Central memory CD8-positive, alpha-beta T cell (primary cell): ENCODE measurements around the gene EFL1.

ENCODE experiments used
- ATAC-seq: fragments of 150-1000 bp; cut with Tn5 transposase; replicated peaks from 2 replicates; pipeline ENCODE4 v1.10.0; 2022; ENCODE audit warnings: mild to moderate bottlenecking, moderate FRiP score, moderate number of reproducible peaks; ENCODE audit not compliant: poor library complexity, severe bottlenecking; ENCODE audit errors: extremely low read depth
- DNase-seq, 2 donors: peaks; one replicate each; pipeline ENCODE4 v3.0.0; 2021; ENCODE audit warnings: low spot score in 2 of 2
- H3K27ac Mint-ChIP-seq: one replicate; pipeline ENCODE4 v1.8.0; 2022; ENCODE audit warnings: low read depth, mild to moderate bottlenecking, moderate library complexity, mixed read lengths
- H3K27me3 Mint-ChIP-seq: one replicate; pipeline ENCODE4 v1.8.0; 2022; ENCODE audit warnings: mixed read lengths
- H3K36me3 Mint-ChIP-seq: one replicate; pipeline ENCODE4 v1.8.0; 2022; ENCODE audit warnings: mild to moderate bottlenecking, moderate library complexity, mixed read lengths; ENCODE audit not compliant: insufficient read depth
- H3K4me1 Mint-ChIP-seq: one replicate; pipeline ENCODE4 v1.8.0; 2022; ENCODE audit warnings: mixed read lengths
- H3K4me3 Mint-ChIP-seq: one replicate; pipeline ENCODE4 v1.8.0; 2022; ENCODE audit warnings: mild to moderate bottlenecking, moderate library complexity, mixed read lengths
- H3K9me3 Mint-ChIP-seq: one replicate; pipeline ENCODE4 v1.8.0; 2022; ENCODE audit warnings: mixed read lengths

The EFL1 gene

GRCh38 chr15:82135638-82136037 lies 126.9 kb downstream of the EFL1 start:
- Mint-ChIP-seq H3K4me3 (no peak overlapping the region), H3K36me3 (peaks cover 21% of the 10 kb centered on the region), H3K9me3 (no peaks in the 10 kb centered on the region), H3K4me1 (no peaks in the 10 kb centered on the region), H3K27ac (no peak overlapping the region), H3K27me3 (no peaks in the 10 kb centered on the region)
- no peak for DNase-seq
- no peak for ATAC-seq

GRCh38 chr15:82134461-82134860 lies 128.1 kb downstream of the EFL1 start:
- Mint-ChIP-seq H3K9me3 (no peaks in the 10 kb centered on the region), H3K27ac (no peak overlapping the region), H3K4me3 (no peak overlapping the region), H3K36me3 (peaks cover 23% of the 10 kb centered on the region), H3K4me1 (no peaks in the 10 kb centered on the region), H3K27me3 (no peaks in the 10 kb centered on the region)
- ATAC-seq = no peak
- no peak for DNase-seq

- H3K27ac Mint-ChIP-seq = no peak overlapping the region
- H3K9me3 Mint-ChIP-seq = no peaks in the 10 kb centered on the region
- ATAC-seq (no peak), DNase-seq (no peak)
- H3K4me1 Mint-ChIP-seq = no peaks in the 10 kb centered on the region
- peaks cover 24% of the 10 kb centered on the region for H3K36me3 Mint-ChIP-seq
- no peaks in the 10 kb centered on the region for H3K27me3 Mint-ChIP-seq
- no peak overlapping the region for H3K4me3 Mint-ChIP-seq
Measured at GRCh38 chr15:82133251-82133650, 129.3 kb downstream of the EFL1 start.

GRCh38 chr15:82132742-82133141 lies 129.8 kb downstream of the EFL1 start:
- peaks cover 23% of the 10 kb centered on the region for H3K36me3 Mint-ChIP-seq
- no peak for DNase-seq
- H3K4me3 Mint-ChIP-seq = no peak overlapping the region
- no peak overlapping the region for H3K27ac Mint-ChIP-seq
- no peaks in the 10 kb centered on the region for H3K9me3 Mint-ChIP-seq
- no peaks in the 10 kb centered on the region for H3K4me1 Mint-ChIP-seq
- ATAC-seq = no peak
- no peaks in the 10 kb centered on the region for H3K27me3 Mint-ChIP-seq

GRCh38 chr15:82132096-82132495 lies 130.4 kb downstream of the EFL1 start:
- DNase-seq (no peak), ATAC-seq (no peak)
- Mint-ChIP-seq H3K4me3 (no peak overlapping the region), H3K4me1 (no peaks in the 10 kb centered on the region), H3K9me3 (no peaks in the 10 kb centered on the region), H3K36me3 (peaks cover 20% of the 10 kb centered on the region), H3K27ac (no peak overlapping the region), H3K27me3 (no peaks in the 10 kb centered on the region)

GRCh38 chr15:82130248-82130647 lies 132.3 kb downstream of the EFL1 start:
- Mint-ChIP-seq H3K27me3 (no peaks in the 10 kb centered on the region), H3K27ac (no peak overlapping the region), H3K4me1 (no peaks in the 10 kb centered on the region), H3K9me3 (no peaks in the 10 kb centered on the region), H3K4me3 (no peak overlapping the region), H3K36me3 (peaks cover 21% of the 10 kb centered on the region)
- ATAC-seq = no peak
- DNase-seq = no peak

GRCh38 chr15:82129761-82130160 lies 132.8 kb downstream of the EFL1 start:
- no peaks in the 10 kb centered on the region for H3K4me1 Mint-ChIP-seq
- H3K4me3 Mint-ChIP-seq = no peak overlapping the region
- H3K27me3 Mint-ChIP-seq = no peaks in the 10 kb centered on the region
- ATAC-seq (no peak), DNase-seq (no peak)
- peaks cover 21% of the 10 kb centered on the region for H3K36me3 Mint-ChIP-seq
- H3K9me3 Mint-ChIP-seq = no peaks in the 10 kb centered on the region
- H3K27ac Mint-ChIP-seq = no peak overlapping the region

- no peaks in the 10 kb centered on the region for H3K27me3 Mint-ChIP-seq
- H3K27ac Mint-ChIP-seq = no peak overlapping the region
- H3K4me3 Mint-ChIP-seq = no peak overlapping the region
- DNase-seq = no peak
- no peaks in the 10 kb centered on the region for H3K4me1 Mint-ChIP-seq
- no peak for ATAC-seq
- H3K36me3 Mint-ChIP-seq = peaks cover 19% of the 10 kb centered on the region
- no peaks in the 10 kb centered on the region for H3K9me3 Mint-ChIP-seq
Measured at GRCh38 chr15:82129149-82129692, 133.3 kb downstream of the EFL1 start.

- Mint-ChIP-seq H3K27me3 (no peaks in the 10 kb centered on the region), H3K9me3 (no peaks in the 10 kb centered on the region), H3K4me3 (no peak overlapping the region), H3K4me1 (no peaks in the 10 kb centered on the region), H3K27ac (no peak overlapping the region), H3K36me3 (peaks cover 18% of the 10 kb centered on the region)
- no peak for DNase-seq
- no peak for ATAC-seq
Measured at GRCh38 chr15:82128401-82129148, 134.0 kb downstream of the EFL1 start.

GRCh38 chr15:82127581-82127980 lies 135.0 kb downstream of the EFL1 start:
- Mint-ChIP-seq H3K36me3 (peaks cover 16% of the 10 kb centered on the region), H3K4me3 (no peak overlapping the region), H3K4me1 (no peaks in the 10 kb centered on the region), H3K27me3 (no peaks in the 10 kb centered on the region), H3K9me3 (no peaks in the 10 kb centered on the region), H3K27ac (no peak overlapping the region)
- DNase-seq (no peak), ATAC-seq (no peak)

- H3K36me3 Mint-ChIP-seq = peaks cover 13% of the 10 kb centered on the region
- H3K27me3 Mint-ChIP-seq = no peaks in the 10 kb centered on the region
- no peaks in the 10 kb centered on the region for H3K4me1 Mint-ChIP-seq
- H3K27ac Mint-ChIP-seq = no peak overlapping the region
- H3K4me3 Mint-ChIP-seq = no peak overlapping the region
- ATAC-seq (no peak), DNase-seq (no peak)
- H3K9me3 Mint-ChIP-seq = no peaks in the 10 kb centered on the region
Measured at GRCh38 chr15:82126346-82126745, 136.2 kb downstream of the EFL1 start.

- DNase-seq (no peak), ATAC-seq (no peak)
- Mint-ChIP-seq H3K36me3 (peaks cover 12% of the 10 kb centered on the region), H3K27me3 (no peaks in the 10 kb centered on the region), H3K4me1 (no peaks in the 10 kb centered on the region), H3K4me3 (no peak overlapping the region), H3K27ac (no peak overlapping the region), H3K9me3 (no peaks in the 10 kb centered on the region)
Measured at GRCh38 chr15:82124331-82125263, 137.9 kb downstream of the EFL1 start.
